ENCODE results near the gene ARSI.

- no peak for TF ChIP-seq CTCF (IDR thresholded peaks at IDR 0.05)
- TF ChIP-seq POLR2A (IDR thresholded peaks at IDR 0.05): no peak
Measured at GRCh38 chr5:150283904-150284303, 18.8 kb downstream of the ARSI start.
